Lower lobe of right lung (tissue), 2 donors: ENCODE results near the gene SIRPB2. TPM values are rescaled to one million over a fixed set of nuclear protein-coding genes. Genes with fewer than 3 reads are reported as not detected.

ENCODE experiments used
- ATAC-seq, 2 donors: fragments of 200-7000 bp; cut with Tn5 transposase; one replicate each; pipeline ENCODE4 v1.9.1; 2020 to 2022; ENCODE audit warnings: mild to moderate bottlenecking in 2 of 2, moderate library complexity in 2 of 2
- DNase-seq: peaks from one replicate; pipeline ENCODE4 v3.0.0-alpha.2; 2020
- H3K27ac ChIP-seq: fragments of 200-600 bp; one replicate; pipeline ENCODE4 v1.8.0; 2022
- H3K27me3 ChIP-seq: fragments of 200-600 bp; one replicate; pipeline ENCODE4 v1.8.0; 2022; ENCODE audit warnings: low read depth
- H3K36me3 ChIP-seq: fragments of 200-600 bp; one replicate; pipeline ENCODE4 v1.8.0; 2022; ENCODE audit warnings: mild to moderate bottlenecking
- H3K4me1 ChIP-seq: fragments of 200-600 bp; one replicate; pipeline ENCODE4 v1.8.0; 2022
- H3K4me3 ChIP-seq: fragments of 200-600 bp; one replicate; pipeline ENCODE4 v1.8.0; 2022; ENCODE audit warnings: mild to moderate bottlenecking
- H3K9me3 ChIP-seq: fragments of 200-600 bp; one replicate; pipeline ENCODE4 v1.8.0; 2022
- intact Hi-C: fragments of 100-400 bp; cut with DNase I; formaldehyde crosslinking; loops from one replicate; pipeline ENCODE4 v1.11.0; 2022
- total RNA-seq: library from RNA; stranded (reverse); fragmentation: NEBNext Ultra II Directional; extraction: Animal tissue kit (Norgen Biotek cat#: 25700); gene quantifications from one replicate; pipeline ENCODE4 v1.2.1, GENCODE V29; 2021
- TF ChIP-seq, protein P1 (sequence below): fragments of 200-600 bp; IDR thresholded peaks from one replicate; pipeline ENCODE4 v1.8.0; 2022; ENCODE audit warnings: antibody characterized with exemption, mild to moderate bottlenecking
- donor health status: DM: no; HTN: yes; CAD: no; lungs with severe emphysema.

The SIRPB2 gene
- total RNA-seq, 1 donor from 2014 or later: 32.2 TPM

DNA sequence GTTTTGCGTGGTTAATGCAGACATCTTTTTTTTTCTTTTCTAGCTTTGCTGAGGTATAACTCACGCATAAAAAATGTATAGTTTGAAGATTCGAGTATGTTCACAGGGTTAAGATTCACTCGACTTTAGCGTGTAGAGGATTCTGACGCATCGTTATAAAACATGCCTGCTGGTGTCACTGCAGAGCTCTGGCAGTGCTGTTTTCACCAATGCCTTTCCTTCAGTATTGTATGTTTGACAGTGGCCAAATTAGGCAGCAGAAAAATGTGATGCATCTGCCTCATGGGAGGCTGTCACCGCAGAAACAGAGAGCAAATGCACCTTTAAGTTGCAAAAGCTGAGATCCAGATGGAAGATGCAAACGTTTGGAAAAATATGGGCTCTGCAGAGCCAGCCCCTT lies 18.0 kb upstream of the SIRPB2 start:
- no peaks in the 10 kb centered on the region for H3K9me3 ChIP-seq
- TF ChIP-seq, protein P1, sequence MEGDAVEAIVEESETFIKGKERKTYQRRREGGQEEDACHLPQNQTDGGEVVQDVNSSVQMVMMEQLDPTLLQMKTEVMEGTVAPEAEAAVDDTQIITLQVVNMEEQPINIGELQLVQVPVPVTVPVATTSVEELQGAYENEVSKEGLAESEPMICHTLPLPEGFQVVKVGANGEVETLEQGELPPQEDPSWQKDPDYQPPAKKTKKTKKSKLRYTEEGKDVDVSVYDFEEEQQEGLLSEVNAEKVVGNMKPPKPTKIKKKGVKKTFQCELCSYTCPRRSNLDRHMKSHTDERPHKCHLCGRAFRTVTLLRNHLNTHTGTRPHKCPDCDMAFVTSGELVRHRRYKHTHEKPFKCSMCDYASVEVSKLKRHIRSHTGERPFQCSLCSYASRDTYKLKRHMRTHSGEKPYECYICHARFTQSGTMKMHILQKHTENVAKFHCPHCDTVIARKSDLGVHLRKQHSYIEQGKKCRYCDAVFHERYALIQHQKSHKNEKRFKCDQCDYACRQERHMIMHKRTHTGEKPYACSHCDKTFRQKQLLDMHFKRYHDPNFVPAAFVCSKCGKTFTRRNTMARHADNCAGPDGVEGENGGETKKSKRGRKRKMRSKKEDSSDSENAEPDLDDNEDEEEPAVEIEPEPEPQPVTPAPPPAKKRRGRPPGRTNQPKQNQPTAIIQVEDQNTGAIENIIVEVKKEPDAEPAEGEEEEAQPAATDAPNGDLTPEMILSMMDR: peak; percentile 27
- H3K4me3 ChIP-seq: no peak overlapping the region
- peak in 1 of 2 donors; percentile 55 for ATAC-seq
- H3K36me3 ChIP-seq: no peaks in the 10 kb centered on the region
- H3K27ac ChIP-seq: no peak overlapping the region
- no peaks in the 10 kb centered on the region for H3K27me3 ChIP-seq
- intact Hi-C loops: no loop called here
- no peak for DNase-seq
- no peaks in the 10 kb centered on the region for H3K4me1 ChIP-seq

DNA sequence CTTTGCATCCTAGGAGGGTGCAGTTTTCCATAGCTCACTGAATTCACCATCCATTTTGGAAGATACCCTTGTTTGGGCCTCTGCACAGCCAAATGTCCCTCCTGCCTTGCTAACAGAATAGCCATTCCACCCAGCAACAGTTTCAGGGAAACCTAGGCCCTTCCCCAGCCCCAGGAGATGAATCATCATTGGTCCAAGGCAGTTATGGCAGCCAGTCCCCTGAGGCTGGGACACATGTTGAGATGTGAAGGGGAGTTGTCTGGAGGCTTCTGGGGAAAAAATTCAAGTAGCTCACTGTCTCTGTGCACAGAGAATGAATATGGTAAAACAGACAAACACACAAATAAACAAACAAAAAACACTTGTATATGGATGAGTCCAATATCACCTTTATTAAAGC lies 17.4 kb upstream of the SIRPB2 start:
- Histone ChIP-seq H3K36me3 (no peaks in the 10 kb centered on the region), H3K27ac (no peak overlapping the region), H3K9me3 (no peaks in the 10 kb centered on the region), H3K4me1 (no peaks in the 10 kb centered on the region), H3K27me3 (no peaks in the 10 kb centered on the region), H3K4me3 (no peak overlapping the region)
- DNase-seq (no peak), ATAC-seq (no peak)
- TF ChIP-seq, protein P1: no peak
- intact Hi-C loops: no loop called here

DNA sequence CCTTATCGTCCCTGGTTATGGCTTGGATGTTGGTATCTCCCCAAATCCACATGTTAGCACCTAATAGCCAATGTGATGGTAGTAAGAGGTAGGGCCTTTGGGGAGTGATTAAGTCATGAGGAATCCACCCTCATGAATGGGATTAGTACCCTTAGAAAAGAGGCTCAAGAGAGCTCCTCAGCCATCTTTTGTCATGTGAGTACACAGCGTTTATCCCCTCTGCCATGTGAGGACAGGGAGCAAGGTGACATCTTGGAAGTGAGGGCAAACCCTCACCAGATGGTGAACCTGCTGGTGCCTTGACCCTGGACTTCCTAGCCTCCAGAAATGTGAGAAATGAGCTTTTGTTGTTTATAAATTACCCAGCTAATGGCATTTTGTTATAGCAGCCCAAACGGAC lies 16.1 kb upstream of the SIRPB2 start:
- no peak for DNase-seq
- TF ChIP-seq, protein P1: no peak
- Histone ChIP-seq H3K4me3 (no peak overlapping the region), H3K27me3 (no peaks in the 10 kb centered on the region), H3K27ac (no peak overlapping the region), H3K4me1 (no peaks in the 10 kb centered on the region), H3K36me3 (no peaks in the 10 kb centered on the region), H3K9me3 (no peaks in the 10 kb centered on the region)
- intact Hi-C loops: no loop called here
- no peak for ATAC-seq

DNA sequence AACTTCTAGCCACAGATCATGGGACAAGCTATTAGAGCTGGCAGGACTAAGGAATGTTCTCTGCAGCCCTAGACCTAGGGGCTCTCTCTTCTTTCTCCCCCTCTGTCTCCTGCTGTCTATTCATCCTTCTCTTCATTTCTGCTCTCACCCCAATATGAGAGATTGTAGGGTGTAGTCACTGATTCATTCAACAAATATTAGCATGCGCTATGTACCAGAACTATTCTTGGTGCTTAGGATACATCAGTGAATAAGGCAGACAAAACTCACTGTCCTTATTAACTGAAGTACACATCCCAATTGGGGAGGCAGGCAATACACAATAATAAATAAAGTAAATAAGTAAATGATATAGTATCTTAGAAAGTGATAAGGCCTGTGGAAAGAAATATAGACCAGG lies 14.7 kb upstream of the SIRPB2 start:
- Histone ChIP-seq H3K4me1 (no peaks in the 10 kb centered on the region), H3K36me3 (no peaks in the 10 kb centered on the region), H3K27me3 (no peaks in the 10 kb centered on the region), H3K9me3 (no peaks in the 10 kb centered on the region), H3K27ac (no peak overlapping the region), H3K4me3 (no peak overlapping the region)
- no peak for ATAC-seq
- intact Hi-C loops: no loop called here
- DNase-seq: no peak
- TF ChIP-seq, protein P1: no peak

DNA sequence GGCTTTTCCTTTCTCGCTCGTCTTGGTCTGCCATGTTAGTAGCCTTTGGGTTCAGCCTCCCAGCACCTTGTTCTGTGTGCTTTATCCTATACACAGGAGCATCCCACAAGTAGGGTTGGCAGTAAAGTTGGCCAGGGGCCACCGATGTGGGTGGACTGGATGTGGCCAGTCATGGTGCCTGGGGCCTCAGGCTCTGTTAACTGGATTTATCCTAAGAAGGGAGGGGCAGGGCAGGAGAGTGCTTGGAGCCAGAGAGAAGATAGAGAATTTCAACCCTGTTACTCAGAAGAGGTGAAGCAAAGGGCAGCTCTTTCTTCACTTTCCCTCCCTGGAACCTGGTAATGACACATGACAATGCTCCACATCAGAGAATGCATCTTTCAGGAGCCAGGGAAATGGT lies 14.1 kb upstream of the SIRPB2 start:
- ATAC-seq: no peak
- H3K4me1 ChIP-seq: no peaks in the 10 kb centered on the region
- no peaks in the 10 kb centered on the region for H3K9me3 ChIP-seq
- no peak overlapping the region for H3K27ac ChIP-seq
- TF ChIP-seq, protein P1: no peak
- intact Hi-C loops: no loop called here
- no peaks in the 10 kb centered on the region for H3K36me3 ChIP-seq
- no peak overlapping the region for H3K4me3 ChIP-seq
- no peak for DNase-seq
- no peaks in the 10 kb centered on the region for H3K27me3 ChIP-seq
